ENCODE data around the gene FEZF1.

Gene FEZF1

DNA sequence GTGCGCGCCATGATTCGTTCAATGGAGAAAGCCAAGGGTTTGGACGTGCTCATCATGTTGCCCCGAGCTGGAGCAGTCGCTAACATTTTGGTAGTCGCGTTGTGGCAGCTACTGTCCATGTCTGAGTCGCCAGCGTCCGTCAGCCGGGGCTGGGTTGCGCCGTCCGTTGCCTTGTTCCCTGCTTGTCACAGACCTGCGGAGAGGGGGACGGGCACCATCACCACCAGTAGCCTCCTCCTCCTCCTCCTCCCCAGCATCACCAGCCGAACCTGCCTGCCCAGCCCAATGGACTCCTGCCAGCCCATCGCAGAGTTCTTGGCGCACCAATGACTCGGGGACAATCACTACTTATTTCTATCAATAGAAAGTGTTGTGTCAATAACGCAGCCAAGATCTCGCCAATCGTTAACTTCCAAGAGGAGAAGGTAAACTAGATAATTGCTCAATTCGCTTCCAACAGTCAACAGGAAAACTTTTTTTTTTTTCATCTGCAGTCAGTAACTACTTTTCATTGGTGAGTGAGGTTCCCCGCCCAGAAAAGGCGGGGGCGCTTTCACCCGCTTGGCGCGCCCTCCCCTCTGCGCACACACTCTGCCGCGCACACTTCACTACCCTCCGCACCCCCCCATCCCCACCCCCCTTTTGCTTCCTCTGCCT is at the start of gene FEZF1:
Gene FEZF1 (minus strand): TSS at position 432 of the 657 bp plus-strand sequence. CDS start 313 bp downstream, at position 119.
- DNase-seq (ENCODE audit: low read depth in 2 of 3, low spot score in 2 of 3): no peak

DNA sequence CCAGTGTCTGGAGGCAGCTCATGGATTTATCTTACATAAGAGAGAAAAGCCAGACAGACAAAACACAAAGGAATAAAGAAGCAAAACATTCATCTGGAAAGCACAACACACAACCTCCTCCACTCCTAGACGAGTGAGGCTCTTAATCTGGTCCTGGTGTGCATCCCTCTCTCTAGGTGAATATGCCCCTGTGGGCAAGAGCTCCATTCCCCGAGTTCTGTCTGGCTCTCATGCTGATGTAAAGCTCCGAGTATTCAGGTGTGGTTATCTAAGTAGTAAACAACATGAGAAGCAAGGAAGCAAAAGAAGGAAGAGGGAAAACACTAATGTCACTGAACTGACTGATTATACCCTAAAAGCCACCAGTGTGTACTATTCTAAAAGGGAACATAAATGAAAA is 47.9 kb upstream of the FEZF1 start:
- DNase-seq (ENCODE audit: low read depth in 2 of 3, low spot score in 2 of 3): no peak

DNA sequence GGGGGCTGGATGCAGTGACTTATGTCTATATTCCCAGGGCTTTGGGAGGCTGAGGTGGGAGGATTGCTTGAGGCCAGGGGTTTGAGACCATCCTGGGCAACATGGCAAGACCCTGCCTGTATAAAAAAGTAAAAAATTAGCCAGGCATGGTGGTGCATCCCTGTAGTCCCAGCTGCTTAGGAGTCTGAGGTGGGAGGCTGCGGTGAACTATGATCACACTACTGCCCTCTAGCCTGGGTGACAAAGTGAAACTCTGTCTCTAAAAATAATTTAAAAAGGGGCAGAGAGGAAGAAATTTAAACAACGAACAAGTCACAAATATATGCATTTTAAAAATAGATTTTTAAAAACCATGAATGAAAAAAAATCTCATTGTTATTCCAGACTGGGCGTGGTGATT is 46.2 kb upstream of the FEZF1 start:
- DNase-seq (ENCODE audit: low read depth in 2 of 3, low spot score in 2 of 3): no peak

DNA sequence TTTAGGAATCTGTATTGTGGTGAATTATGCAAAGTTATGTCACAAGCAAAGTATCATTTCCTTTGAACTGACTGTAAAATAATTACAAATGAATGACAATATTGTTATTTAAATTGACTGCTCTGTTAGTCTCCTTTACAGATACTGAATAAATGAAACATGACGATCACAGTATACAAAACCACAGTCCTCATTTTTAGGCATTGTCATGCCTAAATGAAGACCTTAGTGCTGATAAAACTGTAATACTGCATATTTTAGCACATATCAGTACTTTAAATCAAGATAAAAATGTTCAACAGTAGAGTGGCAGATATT is 39.7 kb upstream of the FEZF1 start:
- no peak for DNase-seq (ENCODE audit: low read depth in 2 of 3, low spot score in 2 of 3)

DNA sequence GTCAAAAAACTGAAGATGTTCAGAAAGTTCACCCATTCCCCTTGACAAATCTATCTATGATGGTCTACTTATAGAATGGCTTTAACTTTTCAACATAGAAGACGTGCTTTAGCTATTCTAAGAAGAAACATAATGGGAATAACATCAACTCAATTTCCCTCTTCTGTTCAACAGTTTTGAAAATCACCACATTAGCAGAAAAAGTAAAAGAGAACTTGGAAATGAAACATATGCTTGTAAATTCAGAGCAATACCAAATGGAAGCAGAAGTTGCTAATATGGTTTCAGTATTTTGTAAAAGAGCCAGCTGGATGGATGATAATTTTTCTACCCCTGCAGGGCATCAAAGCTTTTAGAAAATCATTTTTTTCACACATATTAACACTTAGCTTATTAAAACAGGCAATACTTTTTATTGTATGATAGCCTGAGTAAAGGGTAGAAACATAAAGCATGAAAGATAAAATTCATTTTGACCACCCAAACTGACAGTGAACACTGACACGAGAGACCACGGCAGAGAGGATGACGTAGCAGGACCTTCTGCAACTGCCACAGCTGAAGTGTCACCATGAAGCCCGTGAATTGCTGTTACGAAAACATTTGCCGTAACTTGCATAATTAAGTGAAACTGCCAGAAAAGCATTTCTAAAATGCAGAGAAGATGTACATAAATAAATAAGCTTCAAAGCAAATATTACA is 39.2 kb upstream of the FEZF1 start:
- no peak for DNase-seq (ENCODE audit: low read depth in 2 of 3, low spot score in 2 of 3)

DNA sequence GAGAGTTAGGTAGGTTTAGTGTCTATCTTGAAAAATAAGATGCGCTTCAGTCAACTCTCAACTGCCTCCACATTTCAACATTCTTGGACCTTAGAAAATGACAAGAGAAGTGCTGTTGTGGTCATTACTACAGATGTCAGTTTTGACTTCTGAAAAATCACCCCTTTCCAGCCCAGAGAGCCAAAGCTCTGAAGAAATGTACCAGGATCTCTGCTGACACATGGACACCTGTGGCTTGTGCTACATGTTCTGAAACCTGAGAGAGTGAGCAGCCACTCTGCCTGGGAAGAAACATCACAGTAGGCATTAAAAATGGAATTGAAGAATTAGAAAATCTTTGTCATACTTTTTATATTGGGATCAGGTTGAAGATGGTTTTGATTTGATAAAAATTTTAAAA is 35.9 kb upstream of the FEZF1 start:
- DNase-seq (ENCODE audit: low read depth in 2 of 3, low spot score in 2 of 3): no peak

DNA sequence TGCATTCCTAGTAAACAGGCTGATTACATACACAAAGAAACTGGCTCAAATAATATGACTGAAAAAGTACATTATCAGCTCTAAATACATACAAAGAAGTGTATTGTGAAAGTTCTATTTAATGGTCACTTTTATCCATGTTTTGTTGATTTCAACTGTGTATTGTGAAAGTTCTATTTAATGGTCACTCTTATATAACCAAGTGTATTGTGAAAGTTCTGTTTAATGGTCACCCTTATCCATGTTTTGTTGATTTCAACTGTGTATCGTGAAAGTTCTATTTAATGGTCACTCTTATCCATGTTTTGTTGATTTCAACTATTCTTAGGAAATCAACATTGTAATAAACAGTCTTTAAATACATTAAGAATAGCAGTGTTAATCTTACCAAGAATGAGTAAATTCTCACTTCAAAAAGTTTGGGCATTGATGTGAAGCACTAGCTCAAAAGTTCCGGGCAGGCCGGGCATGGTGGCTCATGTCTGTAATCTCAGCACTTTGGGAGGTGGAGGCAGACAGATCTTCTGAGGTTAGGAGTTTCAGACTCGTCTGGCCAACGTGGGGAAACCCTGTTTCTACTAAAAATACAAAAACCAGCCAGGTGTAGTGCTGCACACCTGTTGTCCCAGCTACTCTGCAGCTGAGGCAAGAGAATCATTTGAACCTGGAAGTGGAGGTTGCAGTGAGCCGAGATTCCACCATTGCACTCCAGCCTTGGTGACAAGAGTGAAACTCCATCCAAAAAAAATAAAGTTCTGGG is 34.8 kb upstream of the FEZF1 start:
- no peak for DNase-seq (ENCODE audit: low read depth in 2 of 3, low spot score in 2 of 3)

DNA sequence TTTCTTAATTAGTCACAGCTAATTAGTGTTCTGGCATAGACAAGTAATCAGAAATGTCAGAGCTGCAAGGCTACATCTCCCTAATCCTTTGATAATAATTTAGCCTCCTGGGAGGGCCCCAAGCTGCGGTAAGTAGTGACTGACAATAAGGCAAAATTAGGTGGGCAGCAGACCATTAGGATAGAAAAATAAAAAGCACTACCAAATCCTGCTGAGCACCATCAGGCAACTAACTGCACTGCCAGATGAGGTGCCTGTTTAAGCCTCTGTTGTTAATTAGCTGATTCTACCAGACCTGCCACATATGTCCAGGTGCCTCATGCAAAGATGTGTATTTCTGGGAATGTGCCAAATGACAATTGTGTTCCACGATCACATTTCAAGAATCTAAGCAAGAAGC is 32.5 kb upstream of the FEZF1 start:
- no peak for DNase-seq (ENCODE audit: low read depth in 2 of 3, low spot score in 2 of 3)

DNA sequence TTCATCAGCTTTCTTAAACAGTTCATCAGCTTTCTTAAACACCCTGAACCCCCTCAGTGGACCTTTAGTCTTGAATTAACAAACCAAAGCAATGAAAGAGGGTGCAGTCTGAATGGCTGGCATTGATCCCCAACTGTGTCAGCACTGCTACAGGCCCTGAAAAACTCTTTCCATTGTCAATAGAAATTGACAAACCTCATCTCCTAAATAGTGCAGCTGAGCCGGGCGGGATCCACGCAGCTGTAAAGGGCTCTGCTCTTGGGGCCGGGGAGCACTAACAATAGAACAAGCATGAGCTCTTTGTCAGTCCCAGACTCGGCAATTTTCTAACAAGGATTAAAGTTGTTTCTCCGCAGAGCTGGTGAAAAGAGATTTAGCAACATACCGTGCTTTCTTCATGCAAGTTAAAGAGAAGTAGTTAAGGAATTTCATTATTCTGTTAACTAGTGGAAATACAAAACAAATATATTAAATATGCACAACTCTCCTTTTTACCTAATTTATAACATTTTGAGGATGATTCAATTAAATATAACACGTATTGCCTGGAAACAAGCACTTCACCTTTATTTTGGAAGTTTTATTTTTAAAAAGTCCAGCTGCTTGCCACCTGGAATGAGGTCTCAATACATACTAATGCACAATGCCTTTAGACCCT is 24.7 kb upstream of the FEZF1 start:
- no peak for DNase-seq (ENCODE audit: low read depth in 2 of 3, low spot score in 2 of 3)

DNA sequence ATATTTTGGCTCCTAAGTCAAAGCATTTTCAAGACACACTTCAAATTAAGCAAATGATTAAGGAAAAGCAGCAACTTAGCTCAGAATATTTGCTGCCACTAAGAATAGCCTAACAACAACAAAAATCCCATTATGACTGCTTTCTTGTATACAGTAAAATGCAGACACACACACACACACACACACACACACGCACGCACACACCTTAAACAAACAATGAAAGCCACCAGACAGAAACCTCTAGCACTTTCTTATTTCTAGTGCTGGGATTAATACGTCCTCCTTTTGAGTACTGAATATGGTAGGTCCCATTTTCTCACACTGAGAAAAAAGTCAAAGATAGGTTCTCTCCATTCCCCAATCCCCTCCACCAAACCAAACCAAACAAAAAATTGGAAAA is 23.4 kb upstream of the FEZF1 start:
- DNase-seq (ENCODE audit: low read depth in 2 of 3, low spot score in 2 of 3): no peak

DNA sequence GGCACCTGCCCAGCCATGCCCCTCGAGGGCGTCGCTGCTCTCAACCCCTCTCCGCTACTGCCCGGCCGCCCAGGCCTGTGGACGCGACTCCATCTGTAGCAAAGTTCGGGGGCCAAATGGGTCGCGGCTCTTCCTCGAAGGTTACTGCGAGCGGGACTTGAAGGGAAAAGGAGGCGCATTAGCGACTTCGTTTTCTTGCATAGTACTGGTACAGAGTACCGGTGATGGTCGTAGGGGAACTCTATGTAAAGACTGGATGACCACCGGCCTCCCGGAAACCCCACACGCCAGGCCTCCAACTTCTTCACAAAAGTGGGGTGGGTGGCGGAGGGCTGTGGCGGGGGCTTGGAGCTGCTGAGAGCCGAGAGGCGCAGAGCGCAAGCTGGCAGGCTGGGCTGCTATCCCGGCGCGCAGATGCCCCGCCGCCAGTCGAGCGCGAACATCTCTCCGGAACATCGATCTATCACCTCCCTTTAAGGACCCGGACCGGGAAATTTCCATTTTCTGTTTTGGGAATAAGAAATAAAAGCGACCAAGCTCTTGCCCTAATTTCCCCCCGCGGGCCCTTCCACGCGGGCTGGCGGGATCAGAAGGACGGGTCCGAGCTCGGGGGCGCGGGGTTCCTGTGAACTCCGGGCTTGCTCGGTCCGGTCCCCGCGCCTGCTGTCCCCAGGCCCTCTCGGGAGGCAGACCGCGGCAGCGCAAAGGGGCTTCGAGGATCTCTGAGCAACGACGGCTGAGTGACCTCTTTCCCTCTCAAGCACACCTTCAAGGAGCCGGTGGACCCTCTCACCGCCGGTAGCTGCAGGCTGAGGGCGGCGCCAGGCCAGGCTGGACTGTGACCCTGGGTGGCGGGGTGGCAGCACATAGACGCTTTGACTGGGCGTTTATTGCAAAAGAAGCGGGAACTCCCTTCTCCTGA is 12.2 kb upstream of the FEZF1 start:
- no peak for DNase-seq (ENCODE audit: low read depth in 2 of 3, low spot score in 2 of 3)

DNA sequence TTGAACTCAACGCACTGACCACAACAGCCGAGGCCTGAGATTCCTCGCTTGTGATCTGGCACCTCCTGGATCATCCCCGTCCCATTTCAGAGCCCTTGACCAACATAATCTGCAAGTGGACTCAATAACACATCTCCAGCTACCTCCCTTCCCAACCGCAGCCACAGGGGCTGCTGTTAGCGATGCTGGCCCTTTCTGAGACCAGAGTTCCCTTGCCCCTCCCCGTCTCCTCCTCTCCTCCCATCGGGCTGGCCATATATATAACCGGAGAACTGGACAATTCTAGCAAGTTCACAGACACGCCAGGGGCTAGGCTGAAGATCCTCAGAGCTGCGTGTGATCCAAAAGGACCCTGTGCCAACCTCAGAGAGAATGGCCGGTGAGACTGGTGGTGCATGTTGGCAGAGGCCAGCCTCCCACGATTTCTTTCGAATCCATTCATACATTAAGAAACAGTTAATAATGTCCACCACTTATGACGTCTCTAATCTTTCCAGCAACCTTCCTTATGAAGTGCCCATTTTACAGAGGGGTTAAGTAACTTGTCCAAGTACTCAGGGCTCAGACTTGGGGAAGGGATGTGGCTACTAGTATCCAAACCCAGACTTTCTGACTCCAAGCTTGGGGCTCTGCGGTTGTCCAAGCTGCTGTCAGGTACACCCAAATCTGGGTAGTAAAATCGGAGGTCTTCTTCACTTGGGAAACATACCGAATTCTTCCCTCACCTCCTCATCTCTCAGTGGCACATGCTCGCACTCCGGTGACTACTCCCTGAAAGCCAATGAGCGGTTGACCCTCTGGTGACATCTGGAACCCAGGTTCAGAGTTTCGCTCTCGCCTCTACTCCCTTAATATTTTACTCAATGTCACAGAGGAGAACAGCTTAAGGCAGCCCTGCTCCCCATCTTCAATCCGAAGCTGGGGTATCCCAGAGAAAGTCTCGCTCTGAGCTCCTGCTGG is 11.2 kb upstream of the FEZF1 start:
- DNase-seq (ENCODE audit: low read depth in 2 of 3, low spot score in 2 of 3): no peak

DNA sequence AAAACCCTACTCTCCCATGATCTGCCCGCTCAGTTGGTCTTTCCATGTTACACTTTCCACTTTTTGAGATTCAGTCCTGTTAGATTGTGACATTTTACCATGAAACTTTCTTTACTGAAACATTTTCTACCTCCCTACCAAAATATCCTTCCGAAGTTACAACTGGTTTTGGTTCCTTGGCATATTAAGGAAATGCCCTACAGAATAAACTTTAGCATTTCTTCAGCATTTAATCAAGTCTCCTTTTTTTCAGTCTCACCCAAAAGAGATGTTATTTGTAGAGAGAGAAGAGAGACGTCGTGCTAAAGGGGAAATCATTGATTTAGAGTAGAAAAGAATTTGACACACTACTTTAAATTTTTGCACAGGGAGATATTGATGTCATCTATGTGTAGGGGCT is 9.7 kb upstream of the FEZF1 start:
- no peak for DNase-seq (ENCODE audit: low read depth in 2 of 3, low spot score in 2 of 3)

DNA sequence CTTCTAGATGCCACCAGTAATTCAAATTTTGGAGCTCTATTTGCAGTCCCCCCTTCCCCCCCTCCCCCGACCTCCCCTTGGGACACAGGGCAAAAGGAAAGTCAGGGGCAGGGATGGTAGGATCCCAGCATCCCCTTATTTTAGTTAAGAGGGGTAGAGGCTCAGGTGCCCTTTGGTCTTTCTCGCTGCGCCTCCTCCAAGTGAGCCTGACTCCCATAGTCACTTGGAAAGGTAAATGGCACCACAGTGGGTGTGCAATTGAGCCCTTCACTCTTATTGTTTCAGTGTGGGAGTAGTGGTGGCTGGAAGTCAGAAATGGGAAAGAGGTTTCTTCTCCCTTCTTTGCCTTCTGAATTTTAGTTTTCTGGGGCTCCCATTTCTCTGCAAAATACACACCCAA is 8.2 kb upstream of the FEZF1 start:
- no peak for DNase-seq (ENCODE audit: low read depth in 2 of 3, low spot score in 2 of 3)

DNA sequence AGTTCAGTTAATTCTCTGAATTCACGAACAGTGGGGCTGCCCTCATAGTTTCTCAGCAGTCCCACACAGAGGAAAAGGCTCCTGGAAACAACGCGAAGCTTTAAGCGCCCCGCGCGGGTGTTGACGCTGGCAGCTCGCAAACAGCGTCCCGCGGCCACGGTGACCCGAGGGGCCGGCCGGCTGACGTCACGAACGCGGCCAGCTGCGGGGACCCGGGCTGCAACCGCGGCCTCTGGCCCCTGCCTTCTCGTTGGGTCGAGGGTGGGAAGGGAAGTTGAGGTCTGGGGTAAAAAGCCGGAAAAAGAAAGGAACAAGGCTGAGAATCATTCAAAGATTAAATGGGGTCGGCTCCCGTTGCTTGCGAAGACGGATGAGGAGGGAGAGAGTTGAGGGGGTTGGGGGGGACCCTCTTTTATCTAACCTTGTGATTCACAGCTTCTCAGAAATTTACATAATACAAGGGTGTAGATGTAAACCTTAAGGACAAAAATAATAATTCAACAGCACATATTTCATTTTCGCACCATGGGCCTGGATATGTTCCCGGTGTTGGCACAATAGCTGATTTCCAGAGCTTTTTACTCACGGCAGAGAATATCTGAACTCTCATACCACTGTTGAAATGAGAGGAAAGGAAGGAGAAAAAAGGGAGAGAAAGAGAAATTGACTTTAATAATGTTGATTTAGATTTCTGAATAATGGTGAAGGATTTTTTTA is 7.3 kb upstream of the FEZF1 start:
- DNase-seq (ENCODE audit: low read depth in 2 of 3, low spot score in 2 of 3): no peak

DNA sequence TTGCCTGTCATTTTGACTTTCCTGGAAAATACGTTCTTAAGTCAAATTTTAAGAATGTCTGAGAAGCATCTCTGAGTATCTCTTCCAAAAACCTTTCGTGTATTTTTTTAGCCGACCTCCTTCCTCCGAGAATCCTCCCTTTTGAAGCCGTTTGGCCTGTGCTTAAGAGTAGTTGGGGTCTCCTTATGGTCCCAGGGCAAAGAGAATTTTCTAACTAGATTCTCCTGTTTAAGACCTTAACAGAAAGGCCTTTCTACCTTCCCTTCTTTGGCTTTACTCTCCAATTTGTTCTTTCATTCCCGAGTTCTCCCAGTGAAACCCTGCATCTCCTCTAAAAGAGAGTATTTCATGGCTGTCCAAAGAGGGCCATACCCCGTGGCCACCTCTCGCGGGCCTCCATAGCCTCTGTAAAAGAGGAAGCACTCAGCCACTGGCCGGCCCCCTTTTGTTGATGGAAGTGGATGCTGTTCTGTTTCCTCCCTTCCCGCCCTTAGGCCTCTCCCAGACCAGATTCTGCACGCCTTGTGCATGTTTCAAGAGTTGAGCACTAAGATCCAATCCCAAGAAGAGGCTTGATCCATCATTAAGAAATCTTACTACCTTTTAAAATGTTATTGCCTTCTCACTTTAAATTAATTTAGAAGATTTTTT is 6.6 kb upstream of the FEZF1 start:
- no peak for DNase-seq (ENCODE audit: low read depth in 2 of 3, low spot score in 2 of 3)

DNA sequence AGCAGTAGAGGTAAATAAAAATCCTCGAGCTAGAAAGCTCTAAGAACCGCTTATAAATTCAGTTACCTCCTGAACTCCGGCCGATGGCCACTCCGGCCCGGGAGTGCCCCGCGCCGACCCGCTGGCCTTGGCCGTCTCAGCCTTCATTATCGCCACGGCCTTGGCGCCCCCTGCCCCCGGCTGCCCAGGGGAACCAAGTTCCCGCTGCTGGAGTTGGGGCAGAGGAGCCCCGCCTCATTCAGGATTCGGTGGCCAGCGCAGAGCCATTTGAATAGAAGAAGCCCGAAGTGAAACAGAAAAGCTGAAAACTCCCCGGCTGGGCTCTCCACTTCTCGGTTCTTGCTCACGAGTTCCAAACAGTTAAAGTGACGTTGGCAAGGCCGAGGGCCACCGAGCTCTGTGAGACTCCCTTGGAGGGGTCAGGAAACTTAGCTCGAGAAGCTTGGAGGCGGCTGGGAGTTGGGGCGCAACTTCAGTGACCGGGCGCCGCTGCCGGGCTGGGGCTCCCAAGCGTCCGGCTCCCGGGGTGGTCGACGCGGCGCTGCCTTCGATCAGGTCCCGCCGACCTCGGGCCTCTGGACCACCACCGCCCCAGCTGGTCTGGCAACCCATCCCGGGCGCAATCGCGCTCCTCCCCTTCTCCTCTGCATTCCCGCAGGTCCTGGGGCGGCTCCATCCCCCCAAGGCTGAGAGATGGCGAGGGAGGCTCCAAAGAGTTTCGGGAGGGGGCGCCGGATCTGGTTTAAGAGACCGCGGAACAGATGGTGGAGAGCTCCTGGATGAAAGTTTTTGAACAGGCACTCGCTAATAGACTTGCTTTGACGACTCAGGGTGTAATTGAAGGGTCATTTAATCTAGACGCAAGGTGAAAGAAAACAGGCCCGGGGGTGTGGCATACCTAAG is 5.8 kb upstream of the FEZF1 start:
- no peak for DNase-seq (ENCODE audit: low read depth in 2 of 3, low spot score in 2 of 3)

DNA sequence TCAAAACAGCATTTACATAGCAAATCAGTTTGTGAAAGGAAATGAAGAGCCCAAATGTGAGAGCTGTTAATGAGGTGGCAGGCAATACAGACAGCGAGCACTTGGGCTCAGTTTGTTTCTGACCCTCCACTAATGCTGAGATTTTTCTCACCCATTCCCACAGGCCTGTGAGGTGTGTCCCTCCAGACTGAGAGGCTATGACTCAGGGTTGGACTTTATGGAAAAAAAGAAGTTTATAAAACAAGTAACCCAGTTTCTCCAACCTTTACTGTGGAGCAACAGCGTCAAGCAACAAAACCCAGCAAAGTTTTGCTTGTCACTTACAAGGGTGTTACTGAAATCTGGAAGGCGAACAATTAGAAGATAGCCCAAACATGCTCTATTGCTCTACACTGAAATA is 4.9 kb upstream of the FEZF1 start:
- DNase-seq (ENCODE audit: low read depth in 2 of 3, low spot score in 2 of 3): no peak
